ENCODE data around the gene OBP2B. TPM values are rescaled to one million over a fixed set of nuclear protein-coding genes. Genes with fewer than 3 reads are reported as not detected.
A peak's percentile ranks its signal among the peaks of the same experiment; 100 is the strongest.

The OBP2B gene
- total RNA-seq, 1 donor from 2014 or later, result not detected

- ATAC-seq, result no peak
- no peak for DNase-seq (ENCODE audit: low spot score)
These were observed 6.2 kb downstream of the OBP2B start for GRCh38 chr9:133202688-133203453.

- no peak for DNase-seq (ENCODE audit: low spot score)
- no peak for ATAC-seq
These were observed 6.9 kb downstream of the OBP2B start for GRCh38 chr9:133202145-133202513.

- DNase-seq (ENCODE audit: low spot score), result no peak
- no peak for ATAC-seq
These were observed 7.5 kb downstream of the OBP2B start for GRCh38 chr9:133201424-133202144.

GRCh38 chr9:133200631-133201030, 8.4 kb downstream of the OBP2B start:
- no peak for DNase-seq (ENCODE audit: low spot score)

GRCh38 chr9:133199648-133200321, 9.3 kb downstream of the OBP2B start:
- no peak for DNase-seq (ENCODE audit: low spot score)
- no peak for ATAC-seq

More at GRCh38 chr9:133200631-133201030, 8.4 kb downstream of the OBP2B start:
- no peak for ATAC-seq

- DNase-seq (ENCODE audit: low spot score) (no peak), ATAC-seq (no peak)
These were observed 14.0 kb downstream of the OBP2B start for GRCh38 chr9:133195029-133195428.

GRCh38 chr9:133194597-133194996, 14.5 kb downstream of the OBP2B start:
- no peak for ATAC-seq
- DNase-seq (ENCODE audit: low spot score), result no peak

- no peak for ATAC-seq
- no peak for DNase-seq (ENCODE audit: low spot score)
These were observed 17.1 kb downstream of the OBP2B start for GRCh38 chr9:133191989-133192388.

GRCh38 chr9:133189826-133190225, 19.2 kb downstream of the OBP2B start:
- no peak for DNase-seq (ENCODE audit: low spot score)
- ATAC-seq, result no peak

- ATAC-seq, result no peak
- no peak for DNase-seq (ENCODE audit: low spot score)
These were observed 20.2 kb downstream of the OBP2B start for GRCh38 chr9:133188843-133189180.

- no peak for DNase-seq (ENCODE audit: low spot score)
- no peak for ATAC-seq
These were observed 20.8 kb downstream of the OBP2B start for GRCh38 chr9:133188006-133188842.

- DNase-seq (ENCODE audit: low spot score) (no peak), ATAC-seq (no peak)
These were observed 21.5 kb downstream of the OBP2B start for GRCh38 chr9:133187561-133188005.

- DNase-seq (ENCODE audit: low spot score) (no peak), ATAC-seq (no peak)
These were observed 22.3 kb downstream of the OBP2B start for GRCh38 chr9:133186736-133187135.

- DNase-seq (ENCODE audit: low spot score) (no peak), ATAC-seq (peak; percentile 82)
These were observed 24.1 kb downstream of the OBP2B start for GRCh38 chr9:133184971-133185370.

- no peak for ATAC-seq
These were observed 26.9 kb downstream of the OBP2B start for GRCh38 chr9:133182151-133182550.

GRCh38 chr9:133181561-133181960, 27.5 kb downstream of the OBP2B start:
- no peak for ATAC-seq

More at GRCh38 chr9:133182151-133182550, 26.9 kb downstream of the OBP2B start:
- DNase-seq (ENCODE audit: low spot score), result no peak

GRCh38 chr9:133180953-133181352, 28.1 kb downstream of the OBP2B start:
- ATAC-seq, result no peak
- DNase-seq (ENCODE audit: low spot score), result no peak

More at GRCh38 chr9:133181561-133181960, 27.5 kb downstream of the OBP2B start:
- DNase-seq (ENCODE audit: low spot score), result no peak

- DNase-seq (ENCODE audit: low spot score) (no peak), ATAC-seq (no peak)
These were observed 36.0 kb downstream of the OBP2B start for GRCh38 chr9:133173056-133173455.

- ATAC-seq (no peak), DNase-seq (ENCODE audit: low spot score) (no peak)
These were observed 37.7 kb downstream of the OBP2B start for GRCh38 chr9:133171161-133171961.

GRCh38 chr9:133170716-133171115, 38.3 kb downstream of the OBP2B start:
- ATAC-seq, result no peak
- DNase-seq (ENCODE audit: low spot score), result no peak
